Neural progenitor cell (in vitro differentiated cells): Measurements from ENCODE around the gene PCBD2.

ENCODE experiments used
- EZH2 ChIP-seq: fragments of 200-600 bp; sonication (generic); IDR thresholded peaks from 2 replicates; pipeline ENCODE4 v1.6.1; 2017; ENCODE audit warnings: antibody characterized with exemption, mild to moderate bottlenecking, moderate library complexity
- EZH2phosphoT487 ChIP-seq: fragments of 200-600 bp; sonication (generic); IDR thresholded peaks from 2 replicates; pipeline ENCODE4 v1.6.1; 2017; ENCODE audit warnings: antibody characterized with exemption
- TF ChIP-seq, protein P1 (sequence below): fragments of 200-600 bp; sonication (generic); IDR thresholded peaks from 2 replicates; pipeline ENCODE4 v1.5.1; 2017; ENCODE audit warnings: antibody characterized with exemption, mild to moderate bottlenecking

GRCh38 chr5:135008981-135009735 is 104.2 kb downstream of the PCBD2 start:
- TF ChIP-seq, protein P1, sequence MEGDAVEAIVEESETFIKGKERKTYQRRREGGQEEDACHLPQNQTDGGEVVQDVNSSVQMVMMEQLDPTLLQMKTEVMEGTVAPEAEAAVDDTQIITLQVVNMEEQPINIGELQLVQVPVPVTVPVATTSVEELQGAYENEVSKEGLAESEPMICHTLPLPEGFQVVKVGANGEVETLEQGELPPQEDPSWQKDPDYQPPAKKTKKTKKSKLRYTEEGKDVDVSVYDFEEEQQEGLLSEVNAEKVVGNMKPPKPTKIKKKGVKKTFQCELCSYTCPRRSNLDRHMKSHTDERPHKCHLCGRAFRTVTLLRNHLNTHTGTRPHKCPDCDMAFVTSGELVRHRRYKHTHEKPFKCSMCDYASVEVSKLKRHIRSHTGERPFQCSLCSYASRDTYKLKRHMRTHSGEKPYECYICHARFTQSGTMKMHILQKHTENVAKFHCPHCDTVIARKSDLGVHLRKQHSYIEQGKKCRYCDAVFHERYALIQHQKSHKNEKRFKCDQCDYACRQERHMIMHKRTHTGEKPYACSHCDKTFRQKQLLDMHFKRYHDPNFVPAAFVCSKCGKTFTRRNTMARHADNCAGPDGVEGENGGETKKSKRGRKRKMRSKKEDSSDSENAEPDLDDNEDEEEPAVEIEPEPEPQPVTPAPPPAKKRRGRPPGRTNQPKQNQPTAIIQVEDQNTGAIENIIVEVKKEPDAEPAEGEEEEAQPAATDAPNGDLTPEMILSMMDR = no peak
- TF ChIP-seq EZH2 = no peak
- no peak for TF ChIP-seq EZH2phosphoT487
